GM12891 (cell line): ENCODE results near the gene CYTH1.
"Not testable (repeated sequence)": the region's sequence is repeated elsewhere in the genome, so short reads cannot be mapped to it uniquely, and the experiment has no call there.

Experiments
- DNase-seq: peaks from one replicate; pipeline ENCODE4 v3.0.0; 2011; ENCODE audit warnings: low spot score; ENCODE audit not compliant: insufficient read length
- FAIRE-seq: peaks from 2 replicates; lab custom pipeline; 2011; peaks lifted over from hg19 to GRCh38; lab: Jason Lieb, UNC
- PAX5 ChIP-seq: IDR thresholded peaks from 2 replicates; pipeline ENCODE4 v1.6.1; 2011; ENCODE audit warnings: low read length, moderate library complexity, mild to moderate bottlenecking; ENCODE audit not compliant: insufficient read depth, severe bottlenecking
- POLR2A ChIP-seq: IDR thresholded peaks from 2 replicates; pipeline ENCODE4 v1.6.1; 2011; ENCODE audit warnings: low read depth, low read length, control low read depth
- POLR2AphosphoS5 ChIP-seq: IDR thresholded peaks from 2 replicates; pipeline ENCODE4 v1.6.1; 2011; ENCODE audit warnings: low read depth, low read length, control low read depth
- POU2F2 ChIP-seq: IDR thresholded peaks from 2 replicates; pipeline ENCODE4 v1.6.1; 2011; ENCODE audit warnings: low read depth, mild to moderate bottlenecking, control low read depth, low read length, moderate library complexity
- SPI1 ChIP-seq: IDR thresholded peaks from 2 replicates; pipeline ENCODE4 v1.6.1; 2011; ENCODE audit warnings: low read depth, low read length, control low read depth
- TAF1 ChIP-seq: IDR thresholded peaks from 2 replicates; pipeline ENCODE4 v1.6.1; 2011; ENCODE audit warnings: low read depth, low read length, control low read depth

The CYTH1 gene

DNA sequence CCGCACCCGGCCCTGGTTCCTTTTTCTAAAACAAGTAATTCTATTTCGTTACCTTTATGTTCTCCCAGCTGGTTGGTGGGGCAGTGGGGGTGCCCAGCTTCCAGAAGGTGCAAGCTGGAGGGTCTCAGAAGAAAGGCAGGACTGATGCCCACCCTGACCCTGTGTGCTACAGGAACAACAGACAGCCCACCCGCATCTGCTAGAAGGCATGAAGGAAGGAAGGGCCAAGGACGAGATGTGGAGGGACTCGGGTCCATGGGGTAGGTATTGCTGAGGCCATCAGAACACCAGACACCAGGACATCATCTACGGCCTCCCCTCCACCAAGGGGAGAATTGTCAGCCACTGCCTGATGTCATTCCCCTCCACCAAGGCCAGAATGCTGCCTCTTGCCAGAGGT, 6.4 kb upstream of the CYTH1 start:
- FAIRE-seq, result no peak
- no peak for DNase-seq
- TF ChIP-seq SPI1, result no peak
- no peak for TF ChIP-seq POU2F2
- TF ChIP-seq TAF1, result no peak
- no peak for TF ChIP-seq POLR2A
- no peak for TF ChIP-seq PAX5
- TF ChIP-seq POLR2AphosphoS5, result no peak

DNA sequence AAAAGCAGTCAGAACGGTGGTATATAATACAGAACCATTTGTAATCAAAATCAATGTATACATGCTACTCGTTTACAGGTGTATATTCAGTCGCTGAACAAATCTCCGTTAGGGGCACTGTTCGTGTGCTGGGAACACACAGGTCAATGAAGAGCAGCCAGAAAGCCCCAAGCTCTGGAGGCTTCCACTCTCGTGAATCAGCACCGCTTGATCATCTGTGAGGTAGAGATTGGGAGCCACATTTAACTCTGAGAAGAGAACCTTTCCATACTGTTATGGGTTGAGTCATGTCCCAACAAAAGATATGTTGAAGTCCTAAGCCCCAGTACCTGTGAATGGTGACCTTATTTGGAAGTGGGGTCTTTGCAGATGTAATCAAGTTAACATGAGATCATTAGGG, 5.4 kb upstream of the CYTH1 start:
- no peak for TF ChIP-seq POLR2A
- TF ChIP-seq POLR2AphosphoS5, result no peak
- no peak for TF ChIP-seq TAF1
- TF ChIP-seq SPI1, result no peak
- DNase-seq (no peak), FAIRE-seq (no peak)

DNA sequence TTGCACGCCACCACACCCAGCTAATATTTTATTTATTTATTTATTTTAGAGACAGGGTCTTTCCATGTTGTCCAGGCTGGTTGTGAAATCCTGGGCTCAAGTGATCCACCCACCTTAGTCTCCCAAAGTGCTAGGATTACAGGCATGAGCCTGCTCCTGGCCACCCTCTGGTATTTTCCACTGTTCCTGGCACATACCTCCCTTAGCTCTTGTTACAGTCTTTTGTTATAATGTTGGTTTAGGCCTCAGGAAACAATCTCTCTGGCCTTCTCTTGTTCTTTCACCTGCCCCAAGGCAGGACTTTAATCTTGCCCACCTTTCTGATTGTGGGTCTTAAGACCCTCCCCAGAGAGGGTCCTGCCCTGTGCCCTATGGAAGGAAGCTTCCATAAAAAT, 3.6 kb upstream of the CYTH1 start:
- FAIRE-seq (no peak), DNase-seq (no peak)
- no peak for TF ChIP-seq POLR2A
- no peak for TF ChIP-seq POLR2AphosphoS5
- no peak for TF ChIP-seq SPI1
- TF ChIP-seq PAX5, result no peak
- no peak for TF ChIP-seq POU2F2
- TF ChIP-seq TAF1, result no peak

DNA sequence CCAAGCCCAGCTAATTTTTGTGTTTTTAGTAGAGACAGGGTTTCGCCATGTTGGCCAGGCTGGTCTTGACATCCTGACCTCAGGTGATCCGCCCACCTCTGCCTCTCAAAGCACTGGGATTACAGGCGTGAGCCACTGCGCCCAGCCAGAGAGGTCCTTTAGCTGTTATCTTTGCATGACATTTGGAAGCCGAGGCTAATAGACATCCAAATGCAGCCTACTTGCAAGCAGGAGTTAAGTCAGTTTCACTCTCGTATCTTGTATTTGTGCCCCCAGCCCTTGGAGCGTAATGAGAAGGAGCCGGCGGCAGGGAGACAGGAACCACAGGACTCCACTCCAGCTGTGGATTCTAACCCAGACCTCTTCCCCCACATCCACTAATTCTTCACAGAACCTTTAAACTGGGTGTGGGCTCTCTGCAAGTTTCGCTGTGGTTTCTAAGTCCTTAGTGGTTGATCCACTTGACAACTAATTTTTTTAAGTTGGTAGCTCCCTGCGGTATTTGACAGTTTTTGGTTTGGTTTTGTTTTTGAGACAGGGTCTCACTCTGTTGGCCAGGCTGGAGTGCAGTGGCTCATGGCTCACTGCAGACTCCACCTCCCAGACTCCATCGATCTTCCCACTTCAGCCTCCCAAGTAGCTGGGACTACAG, 3.1 kb upstream of the CYTH1 start:
- no peak for FAIRE-seq

DNA sequence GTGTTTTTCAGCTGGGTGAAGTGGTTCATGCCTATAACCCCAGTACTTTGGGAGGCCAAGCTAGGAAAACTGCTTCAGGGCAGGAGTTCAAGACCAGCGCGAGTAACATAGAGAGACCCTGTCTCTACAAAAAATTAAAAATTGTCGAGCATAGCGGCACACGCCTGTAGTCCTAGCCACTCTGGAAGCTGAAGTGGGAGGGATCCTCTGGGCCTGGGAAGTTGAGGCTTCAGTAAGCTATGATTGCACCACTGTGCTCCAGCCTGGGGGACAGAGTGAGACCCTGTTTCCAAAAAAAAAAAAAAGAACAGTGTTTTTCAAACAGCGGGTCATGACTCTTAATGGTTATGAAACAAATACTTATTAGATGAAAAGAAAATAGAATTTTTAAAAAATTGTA, 2.3 kb upstream of the CYTH1 start:
- TF ChIP-seq POLR2AphosphoS5 (no peak), SPI1 (no peak), PAX5 (no peak), POLR2A (no peak), TAF1 (no peak), POU2F2 (no peak)
- DNase-seq (no peak), FAIRE-seq (no peak)

More for the DNA sequence above, 3.1 kb upstream of the CYTH1 start:
- DNase-seq, result no peak
- TF ChIP-seq TAF1, result no peak
- no peak for TF ChIP-seq POLR2A
- no peak for TF ChIP-seq PAX5
- TF ChIP-seq POLR2AphosphoS5, result no peak

DNA sequence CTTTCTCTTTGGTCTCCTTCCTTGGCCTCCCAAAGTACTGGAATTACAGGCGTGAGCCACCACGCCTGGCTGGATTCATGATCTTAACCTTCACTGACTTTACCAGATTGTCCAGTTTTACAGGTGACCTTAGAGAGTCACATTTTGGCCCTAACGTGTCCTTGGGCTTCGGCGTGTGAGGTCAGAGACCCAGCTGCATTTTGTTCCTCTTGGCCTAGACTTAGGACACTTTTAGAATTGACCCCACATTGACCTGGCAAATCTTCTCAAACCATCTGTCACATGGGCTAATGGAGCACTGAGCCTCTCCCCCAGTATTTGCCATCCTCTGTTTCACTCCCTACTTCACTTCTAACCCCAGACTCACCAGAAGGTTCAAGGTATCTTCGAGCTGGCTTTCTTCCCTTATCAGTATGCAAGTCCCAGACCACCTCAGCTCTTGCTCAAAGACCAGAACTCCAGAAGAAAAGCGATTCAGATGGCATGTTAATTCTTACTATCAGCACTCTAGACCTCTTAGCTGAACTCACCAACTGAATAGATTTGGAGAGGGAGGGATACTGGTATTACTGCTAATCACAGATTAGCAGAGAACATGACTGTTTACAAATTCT, 1.7 kb upstream of the CYTH1 start:
- DNase-seq, result no peak
- no peak for TF ChIP-seq SPI1
- no peak for TF ChIP-seq POU2F2
- TF ChIP-seq POLR2AphosphoS5, result no peak
- no peak for TF ChIP-seq PAX5
- TF ChIP-seq POLR2A, result no peak
- no peak for TF ChIP-seq TAF1
- no peak for FAIRE-seq

DNA sequence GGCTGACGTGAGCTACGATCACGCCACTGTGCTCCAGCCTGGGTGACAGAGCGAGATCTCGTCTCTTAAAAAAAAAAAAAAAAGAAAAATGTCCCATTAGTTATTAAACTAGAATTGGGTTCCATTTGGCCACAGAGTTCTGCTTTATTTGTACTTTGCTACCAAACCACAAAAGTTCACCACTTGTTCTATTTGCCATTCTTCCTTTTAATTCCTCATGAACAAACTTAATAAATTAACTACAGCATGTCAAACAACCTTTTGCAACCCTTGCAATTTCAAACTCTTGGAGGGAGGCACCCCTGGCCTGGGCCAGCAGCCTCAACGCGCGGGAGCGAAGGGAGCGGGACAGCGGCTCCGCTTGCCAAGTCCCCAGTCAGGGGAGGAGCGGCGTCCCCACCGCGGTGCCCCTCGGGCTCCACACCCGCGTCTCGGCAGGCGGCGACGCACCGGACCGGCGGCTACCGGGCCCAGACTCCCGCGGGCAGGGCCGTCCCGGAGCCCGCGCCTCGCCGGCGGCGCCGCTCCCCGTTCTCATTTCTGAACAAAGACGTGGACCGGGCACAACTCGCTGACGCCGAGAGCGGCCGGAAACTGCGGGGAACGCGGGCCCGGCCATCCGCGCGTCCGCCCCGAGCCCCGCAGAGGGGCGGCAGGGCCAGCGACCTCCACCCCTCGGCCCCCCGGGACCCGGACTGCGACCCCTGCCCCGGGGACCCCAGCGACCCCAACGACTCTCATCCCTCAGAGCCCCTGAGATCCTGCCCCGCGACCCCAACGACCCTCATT, 775 bp downstream of the CYTH1 start:
- no peak for DNase-seq
- TF ChIP-seq POLR2AphosphoS5, result peak; percentile 43; the same call in 1 of the 2 replicates
- no peak for TF ChIP-seq PAX5
- TF ChIP-seq TAF1, result peak; percentile 53; the same call in 1 of the 2 replicates
- no peak for TF ChIP-seq SPI1
- TF ChIP-seq POU2F2, result no peak
- TF ChIP-seq POLR2A, result no peak; the same call in 1 of the 2 replicates
- FAIRE-seq, result no peak

DNA sequence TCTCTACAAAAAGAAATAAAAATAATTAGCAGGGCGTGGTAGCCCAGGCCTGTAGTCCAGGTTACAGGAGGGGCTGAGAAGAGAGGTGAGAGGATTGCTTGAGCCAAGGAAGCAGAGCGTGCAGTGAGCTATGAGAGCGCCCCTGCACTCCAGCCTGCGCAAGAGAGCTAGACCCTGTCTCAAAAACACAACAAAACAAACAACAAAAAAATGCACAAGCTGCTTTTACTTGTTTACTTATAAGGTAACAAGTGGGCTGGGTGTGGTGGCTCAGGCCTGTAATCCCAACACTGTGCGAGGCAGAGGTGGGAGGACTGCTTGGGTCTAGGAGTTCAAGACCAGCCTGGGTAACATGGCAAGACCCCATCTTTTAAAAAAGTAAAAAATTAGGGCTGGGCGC, 1.7 kb downstream of the CYTH1 start:
- FAIRE-seq (no peak), DNase-seq (no peak)
- TF ChIP-seq SPI1, result no peak
- TF ChIP-seq POLR2A, result 0 out of 2 replicates have a peak, but pooled peaks have one; percentile 15

DNA sequence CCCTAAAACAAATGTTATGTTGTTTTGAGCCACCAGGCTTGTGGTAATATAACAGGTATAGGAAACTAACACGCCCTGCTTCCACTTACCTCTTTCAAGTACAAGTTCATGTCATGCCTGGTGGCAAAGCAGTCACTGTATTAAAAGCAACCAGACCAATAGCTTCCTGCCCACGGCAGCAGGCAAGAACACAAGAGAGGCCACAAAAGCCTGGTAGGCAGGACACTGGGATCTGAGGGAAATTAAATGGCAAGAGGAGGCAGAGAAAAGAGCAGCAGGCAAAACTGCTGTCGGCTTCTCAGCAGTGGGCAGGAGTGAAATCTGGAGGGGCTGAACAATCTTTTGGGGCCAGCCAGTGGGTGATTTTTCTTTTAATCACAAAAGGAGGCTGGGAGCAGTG, 2.2 kb downstream of the CYTH1 start:
- DNase-seq (no peak), FAIRE-seq (peak; percentile 83)
- TF ChIP-seq POLR2A (peak; percentile 43; the same call in 1 of the 2 replicates), SPI1 (no peak), TAF1 (peak; percentile 68; the same call in 1 of the 2 replicates), POU2F2 (no peak), POLR2AphosphoS5 (peak; percentile 26), PAX5 (no peak)

DNA sequence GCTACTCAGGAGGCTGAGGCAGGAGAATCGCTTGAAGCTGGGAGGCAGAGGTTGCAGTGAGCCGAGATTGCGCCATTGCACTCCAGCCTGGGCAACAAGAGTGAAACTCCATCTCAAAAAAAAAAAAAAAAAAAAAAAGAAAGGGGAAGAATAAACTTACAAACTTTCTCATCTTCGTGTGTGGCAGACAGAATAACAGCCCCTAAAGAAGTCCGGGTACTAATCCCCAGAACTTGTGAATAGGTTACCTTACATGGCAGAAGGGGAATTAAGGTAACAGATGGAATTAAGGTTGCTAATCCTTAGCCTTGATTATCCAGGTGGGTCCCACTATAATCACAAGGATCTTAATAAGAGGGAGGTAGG, 2.8 kb downstream of the CYTH1 start:
- not testable (repeated sequence) for DNase-seq, FAIRE-seq
